Neural progenitor cell (in vitro differentiated cells): Measurements from ENCODE around the gene HBQ1. TPM values are rescaled to one million over a fixed set of nuclear protein-coding genes. Genes with fewer than 3 reads are reported as not detected.
A peak's percentile ranks its signal among the peaks of the same experiment; 100 is the strongest.
"Not testable (repeated sequence)": the region's sequence is repeated elsewhere in the genome, so short reads cannot be mapped to it uniquely, and the experiment has no call there.

Experiments
- DNase-seq: peaks from one replicate; pipeline ENCODE4 v3.0.0-alpha.2; 2016; ENCODE audit warnings: low spot score
- H2AFZ ChIP-seq: fragments of 200-600 bp; sonication (generic); replicated peaks from 2 replicates; pipeline ENCODE4 v1.6.1; 2016; ENCODE audit warnings: antibody characterized with exemption
- H3F3A ChIP-seq: fragments of 200-600 bp; sonication (generic); 2 replicates; pipeline ENCODE4 v1.6.1; 2016; ENCODE audit warnings: antibody characterized with exemption, low read depth
- H3K27ac ChIP-seq: fragments of 200-600 bp; sonication (generic); 2 replicates; pipeline ENCODE4 v1.5.1; 2016; ENCODE audit warnings: mild to moderate bottlenecking
- H3K27me3 ChIP-seq: fragments of 200-600 bp; sonication (generic); 2 replicates; pipeline ENCODE4 v1.6.1; 2016; ENCODE audit warnings: mild to moderate bottlenecking, moderate library complexity
- H3K36me3 ChIP-seq: fragments of 200-600 bp; sonication (generic); 2 replicates; pipeline ENCODE4 v1.5.1; 2016
- H3K4me1 ChIP-seq: fragments of 200-600 bp; sonication (generic); 2 replicates; pipeline ENCODE4 v1.6.1; 2016; ENCODE audit warnings: mixed run types
- H3K4me2 ChIP-seq: fragments of 200-600 bp; sonication (generic); 2 replicates; pipeline ENCODE4 v1.6.1; 2016
- H3K4me3 ChIP-seq: fragments of 200-600 bp; sonication (generic); 2 replicates; pipeline ENCODE4 v1.5.1; 2016
- H3K79me2 ChIP-seq: fragments of 200-600 bp; sonication (generic); 2 replicates; pipeline ENCODE4 v1.6.1; 2016; ENCODE audit warnings: low read depth
- H3K9ac ChIP-seq: fragments of 200-600 bp; sonication (generic); 2 replicates; pipeline ENCODE4 v1.6.1; 2016
- H3K9me3 ChIP-seq: fragments of 200-600 bp; sonication (generic); 2 replicates; pipeline ENCODE4 v1.5.1; 2016; ENCODE audit warnings: low read depth
- H4K20me1 ChIP-seq: fragments of 200-600 bp; sonication (generic); 2 replicates; pipeline ENCODE4 v1.6.1; 2016; ENCODE audit warnings: low read depth
- H3K27ac Mint-ChIP-seq: 3 replicates; pipeline ENCODE4 v1.8.0; 2021; ENCODE audit warnings: mixed read lengths
- H3K27me3 Mint-ChIP-seq: 2 replicates; pipeline ENCODE4 v1.8.0; 2022; ENCODE audit warnings: low read depth, mild to moderate bottlenecking, inconsistent platforms, moderate library complexity, mixed read lengths; ENCODE audit not compliant: insufficient read depth
- H3K36me3 Mint-ChIP-seq: 3 replicates; pipeline ENCODE4 v1.8.0; 2021; ENCODE audit warnings: mixed read lengths
- H3K4me1 Mint-ChIP-seq: 3 replicates; pipeline ENCODE4 v1.8.0; 2021; ENCODE audit warnings: mixed read lengths
- H3K4me3 Mint-ChIP-seq: 3 replicates; pipeline ENCODE4 v1.8.0; 2021; ENCODE audit warnings: mild to moderate bottlenecking, moderate library complexity, mixed read lengths
- H3K9me3 Mint-ChIP-seq: 3 replicates; pipeline ENCODE4 v1.8.0; 2020; ENCODE audit warnings: mixed read lengths
- EZH2 ChIP-seq: fragments of 200-600 bp; sonication (generic); IDR thresholded peaks from 2 replicates; pipeline ENCODE4 v1.6.1; 2017; ENCODE audit warnings: antibody characterized with exemption, mild to moderate bottlenecking, moderate library complexity
- EZH2phosphoT487 ChIP-seq: fragments of 200-600 bp; sonication (generic); IDR thresholded peaks from 2 replicates; pipeline ENCODE4 v1.6.1; 2017; ENCODE audit warnings: antibody characterized with exemption
- total RNA-seq: library from RNA; depleted of rRNA; stranded (reverse); fragments of >200 nt; gene quantifications from 2 replicates; pipeline ENCODE4 v1.2.3, GENCODE V29; 2015; ENCODE audit warnings: low replicate concordance
- TF ChIP-seq, protein P1 (sequence below): fragments of 200-600 bp; sonication (generic); IDR thresholded peaks from 2 replicates; pipeline ENCODE4 v1.5.1; 2017; ENCODE audit warnings: antibody characterized with exemption, mild to moderate bottlenecking

The HBQ1 gene
- total RNA-seq, 1 donor from 2014 or later: not detected

- no peaks in the 10 kb centered on the region for H3K36me3 ChIP-seq
- H3K9me3 Mint-ChIP-seq: peaks cover 7% of the 10 kb centered on the region
- no peak overlapping the region for H3K4me2 ChIP-seq
- H3F3A ChIP-seq: peaks cover 4% of the 10 kb centered on the region
- H3K4me3 ChIP-seq: no peak overlapping the region
- peak overlapping the region; percentile 64 for H3K4me3 Mint-ChIP-seq
- peaks cover 92% of the 10 kb centered on the region for H3K27me3 ChIP-seq
- TF ChIP-seq EZH2 (no peak), EZH2phosphoT487 (no peak)
- TF ChIP-seq, protein P1, sequence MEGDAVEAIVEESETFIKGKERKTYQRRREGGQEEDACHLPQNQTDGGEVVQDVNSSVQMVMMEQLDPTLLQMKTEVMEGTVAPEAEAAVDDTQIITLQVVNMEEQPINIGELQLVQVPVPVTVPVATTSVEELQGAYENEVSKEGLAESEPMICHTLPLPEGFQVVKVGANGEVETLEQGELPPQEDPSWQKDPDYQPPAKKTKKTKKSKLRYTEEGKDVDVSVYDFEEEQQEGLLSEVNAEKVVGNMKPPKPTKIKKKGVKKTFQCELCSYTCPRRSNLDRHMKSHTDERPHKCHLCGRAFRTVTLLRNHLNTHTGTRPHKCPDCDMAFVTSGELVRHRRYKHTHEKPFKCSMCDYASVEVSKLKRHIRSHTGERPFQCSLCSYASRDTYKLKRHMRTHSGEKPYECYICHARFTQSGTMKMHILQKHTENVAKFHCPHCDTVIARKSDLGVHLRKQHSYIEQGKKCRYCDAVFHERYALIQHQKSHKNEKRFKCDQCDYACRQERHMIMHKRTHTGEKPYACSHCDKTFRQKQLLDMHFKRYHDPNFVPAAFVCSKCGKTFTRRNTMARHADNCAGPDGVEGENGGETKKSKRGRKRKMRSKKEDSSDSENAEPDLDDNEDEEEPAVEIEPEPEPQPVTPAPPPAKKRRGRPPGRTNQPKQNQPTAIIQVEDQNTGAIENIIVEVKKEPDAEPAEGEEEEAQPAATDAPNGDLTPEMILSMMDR: no peak
- DNase-seq: no peak
- peaks cover 6% of the 10 kb centered on the region for H3K4me1 Mint-ChIP-seq
- peaks cover 71% of the 10 kb centered on the region for H3K27me3 Mint-ChIP-seq
- peaks cover 72% of the 10 kb centered on the region for H4K20me1 ChIP-seq
- no peaks in the 10 kb centered on the region for H3K79me2 ChIP-seq
- no peak overlapping the region for H3K27ac ChIP-seq
- no peaks in the 10 kb centered on the region for H3K9me3 ChIP-seq
- no peak overlapping the region for H3K9ac ChIP-seq
- H3K36me3 Mint-ChIP-seq: peaks cover 3% of the 10 kb centered on the region
- no peak overlapping the region for H3K27ac Mint-ChIP-seq
- H3K4me1 ChIP-seq: peaks cover 5% of the 10 kb centered on the region
- no peak overlapping the region for H2AFZ ChIP-seq
These were observed 9.5 kb upstream of the HBQ1 start for GRCh38 chr16:170788-171187.

DNA sequence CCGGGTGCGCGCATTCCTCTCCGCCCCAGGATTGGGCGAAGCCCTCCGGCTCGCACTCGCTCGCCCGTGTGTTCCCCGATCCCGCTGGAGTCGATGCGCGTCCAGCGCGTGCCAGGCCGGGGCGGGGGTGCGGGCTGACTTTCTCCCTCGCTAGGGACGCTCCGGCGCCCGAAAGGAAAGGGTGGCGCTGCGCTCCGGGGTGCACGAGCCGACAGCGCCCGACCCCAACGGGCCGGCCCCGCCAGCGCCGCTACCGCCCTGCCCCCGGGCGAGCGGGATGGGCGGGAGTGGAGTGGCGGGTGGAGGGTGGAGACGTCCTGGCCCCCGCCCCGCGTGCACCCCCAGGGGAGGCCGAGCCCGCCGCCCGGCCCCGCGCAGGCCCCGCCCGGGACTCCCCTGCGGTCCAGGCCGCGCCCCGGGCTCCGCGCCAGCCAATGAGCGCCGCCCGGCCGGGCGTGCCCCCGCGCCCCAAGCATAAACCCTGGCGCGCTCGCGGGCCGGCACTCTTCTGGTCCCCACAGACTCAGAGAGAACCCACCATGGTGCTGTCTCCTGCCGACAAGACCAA, 7.8 kb upstream of the HBQ1 start, which contains the start of gene HBA2:
Gene HBA2, plus strand, starts transcription at position 503 of the 568 bp plus-strand sequence. Its CDS starts 37 bp downstream, at position 540.
- H3K4me2 ChIP-seq, H3K4me1 Mint-ChIP-seq, H3K36me3 ChIP-seq, H3K4me3 ChIP-seq, H3K27ac Mint-ChIP-seq, H2AFZ ChIP-seq, DNase-seq, H3K9me3 Mint-ChIP-seq, H3K9ac ChIP-seq, H3K9me3 ChIP-seq, H3F3A ChIP-seq, H3K36me3 Mint-ChIP-seq, H3K4me1 ChIP-seq, H3K79me2 ChIP-seq, H3K27ac ChIP-seq: not testable (repeated sequence)
- Histone ChIP-seq H4K20me1 (peaks cover 60% of the 10 kb centered on the region), H3K27me3 (peaks cover 89% of the 10 kb centered on the region)
- Mint-ChIP-seq H3K4me3 (peak within 1 kb of the TSS; percentile 27), H3K27me3 (peaks cover 64% of the 10 kb centered on the region)
- TF ChIP-seq EZH2: peak; percentile 63

- H3K27ac ChIP-seq, H3K9ac ChIP-seq, H3F3A ChIP-seq, H3K4me1 Mint-ChIP-seq, H3K27ac Mint-ChIP-seq, H3K4me1 ChIP-seq, H3K36me3 Mint-ChIP-seq, H3K4me2 ChIP-seq, DNase-seq, H3K36me3 ChIP-seq, H3K4me3 ChIP-seq, H3K79me2 ChIP-seq, H3K9me3 Mint-ChIP-seq, H3K9me3 ChIP-seq, H2AFZ ChIP-seq: not testable (repeated sequence)
- Mint-ChIP-seq H3K4me3 (peak overlapping the region; percentile 27), H3K27me3 (peaks cover 63% of the 10 kb centered on the region)
- peaks cover 61% of the 10 kb centered on the region for H4K20me1 ChIP-seq
- TF ChIP-seq EZH2phosphoT487: peak; percentile 50
- peaks cover 89% of the 10 kb centered on the region for H3K27me3 ChIP-seq
These were observed 6.9 kb upstream of the HBQ1 start for GRCh38 chr16:173211-173854.

GRCh38 chr16:173928-174769, 6.1 kb upstream of the HBQ1 start:
- peak; percentile 65 for TF ChIP-seq EZH2phosphoT487
- TF ChIP-seq EZH2: peak; percentile 12
- H2AFZ ChIP-seq, H3K9me3 Mint-ChIP-seq, H3F3A ChIP-seq, H3K9ac ChIP-seq, H3K4me2 ChIP-seq, H3K27ac Mint-ChIP-seq, DNase-seq, H3K27ac ChIP-seq, H3K4me1 Mint-ChIP-seq, H3K4me1 ChIP-seq, H3K9me3 ChIP-seq, H3K36me3 Mint-ChIP-seq, H3K79me2 ChIP-seq, H3K36me3 ChIP-seq, H3K4me3 ChIP-seq: not testable (repeated sequence)
- Histone ChIP-seq H4K20me1 (peaks cover 60% of the 10 kb centered on the region), H3K27me3 (peaks cover 89% of the 10 kb centered on the region)
- peak overlapping the region; percentile 17 for H3K4me3 Mint-ChIP-seq
- peaks cover 62% of the 10 kb centered on the region for H3K27me3 Mint-ChIP-seq
